Ishikawa (cell line): Measurements from ENCODE around the gene ANKIB1.

ENCODE experiments used
- TAF1 ChIP-seq: IDR thresholded peaks from 2 replicates; pipeline ENCODE4 v1.6.1; 2012; ENCODE audit warnings: low read depth, mild to moderate bottlenecking
- TEAD4 ChIP-seq: IDR thresholded peaks from 2 replicates; pipeline ENCODE4 v1.6.1; 2012

DNA sequence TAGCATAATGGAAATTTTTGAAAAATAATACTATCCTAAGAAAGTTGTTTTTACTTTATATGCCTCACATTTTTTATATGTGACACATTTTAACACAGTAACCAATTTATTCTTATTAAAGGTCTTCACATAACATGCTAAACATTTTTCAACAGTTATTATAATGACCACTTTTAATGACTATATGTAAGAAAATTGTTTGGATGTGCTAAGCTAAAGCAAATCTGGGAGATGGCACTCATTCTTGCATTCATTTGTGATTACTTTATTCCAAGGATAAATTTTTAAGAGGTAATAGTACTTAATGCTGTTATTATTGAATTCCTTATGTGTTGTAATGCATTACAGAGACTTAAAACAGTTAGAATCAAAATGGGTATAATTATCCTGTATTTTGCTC, 88.1 kb downstream of the ANKIB1 start:
- TF ChIP-seq TEAD4 (no peak), TAF1 (no peak)
